Measurements from ENCODE around the gene PRDM13. TPM values are rescaled to one million over a fixed set of nuclear protein-coding genes. Genes with fewer than 3 reads are reported as not detected.

Gene PRDM13
- under 1 TPM in 5 of 8 experiments, not detected in 3; 0.05 to 0.28 (median 0.13) TPM for total RNA-seq

DNA sequence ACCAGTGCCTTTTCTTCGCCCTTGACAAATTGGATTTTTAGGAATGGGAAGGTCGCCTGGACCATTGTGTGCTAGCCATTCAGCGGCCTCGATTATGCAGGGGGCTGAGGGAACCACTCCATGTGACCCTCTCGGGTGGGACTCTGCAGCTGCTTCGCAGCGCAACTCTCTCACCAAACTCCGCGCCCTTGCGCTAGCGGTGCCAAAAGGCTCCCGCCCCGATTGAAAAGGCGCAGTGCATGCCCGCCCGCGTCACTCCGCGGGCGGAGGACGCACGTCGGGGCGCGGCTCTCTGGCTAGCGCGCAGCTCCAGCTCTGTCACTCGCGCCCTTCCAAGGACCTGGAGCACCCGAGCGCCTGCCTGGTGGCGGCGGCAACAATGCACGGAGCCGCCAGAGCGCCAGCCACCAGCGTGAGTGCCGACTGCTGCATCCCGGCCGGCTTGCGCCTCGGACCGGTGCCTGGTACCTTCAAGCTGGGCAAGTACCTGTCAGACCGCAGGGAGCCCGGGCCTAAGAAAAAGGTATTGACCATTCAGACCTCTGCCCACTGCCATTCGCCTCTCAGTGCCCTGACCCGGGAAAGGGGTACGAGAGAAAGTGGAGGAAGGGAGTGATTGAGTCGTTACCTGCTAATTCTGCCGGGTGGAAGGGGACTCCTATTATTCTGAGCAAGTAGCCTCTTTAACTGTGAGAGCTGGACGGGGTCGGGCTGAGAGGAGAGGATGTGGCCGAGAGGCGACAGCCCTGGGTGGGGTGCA, at the start of gene PRDM13:
Gene PRDM13 (plus strand): TSS at position 178 of the 760 bp plus-strand sequence. CDS start 202 bp downstream, at position 380.
- no peak within 1 kb of the TSS for H3K4me3 ChIP-seq
- ATAC-seq (replicated peaks in 6 of 8) = peak in 7 of 8 experiments; percentile 12 to 81 (median 56)
- H3K27ac ChIP-seq = no peak within 1 kb of the TSS
- 0 to 16% (median 0%) methylated on average over 2 to 30 of the region's 54 CpGs; no CpG with 5 or more reads in 1 of the 10 experiments for WGBS, 10 experiments
- in situ Hi-C loops (cut with MboI; ENCODE audit: low pct_unique_long_range_greater_than_20kb in 2 of 9, low sequenced_read_pairs in 9 of 9, unreplicated experiment in 9 of 9) = loop anchor here in 2 of 9 experiments (25.0 kb wide), 1 partner anchor 855 kb away; the partner anchor contains the start of gene SIM1 (in 2 of the 2)
- H3K4me1 ChIP-seq (replicated peaks in 1 of 2) = peaks cover 5 to 8% of the 10 kb centered on the region in 2 donors

DNA sequence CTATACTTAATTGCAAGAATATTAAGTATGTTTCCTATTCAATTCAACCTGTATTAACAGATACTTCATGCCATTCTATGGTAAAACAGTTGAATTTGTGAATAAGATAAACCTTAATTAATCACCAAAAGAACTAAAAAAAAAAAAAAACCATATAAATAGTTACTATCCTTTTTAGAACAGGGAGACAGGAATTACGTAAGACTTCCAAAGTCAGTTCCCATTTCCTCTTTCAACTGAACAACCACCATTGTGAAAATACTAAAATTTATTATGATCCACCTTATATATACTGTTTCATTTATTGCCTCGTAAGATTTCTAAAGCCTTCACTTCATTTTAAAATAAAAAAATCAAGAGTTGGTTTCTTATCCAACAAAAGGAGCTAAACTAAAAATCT, 47.6 kb upstream of the PRDM13 start:
- H3K4me3 ChIP-seq = no peak overlapping the region
- in situ Hi-C loops (cut with MboI; ENCODE audit: low pct_unique_long_range_greater_than_20kb in 2 of 9, low sequenced_read_pairs in 9 of 9, unreplicated experiment in 9 of 9) = no loop called here
- no peak for ATAC-seq (replicated peaks in 6 of 8)
- no peaks in the 10 kb centered on the region for H3K4me1 ChIP-seq (replicated peaks in 1 of 2)
- 85 to 100% (median 100%) methylated on average over 1 to 2 of the region's 2 CpGs; no CpG with 5 or more reads in 1 of the 10 experiments for WGBS, 10 experiments
- no peak overlapping the region for H3K27ac ChIP-seq

DNA sequence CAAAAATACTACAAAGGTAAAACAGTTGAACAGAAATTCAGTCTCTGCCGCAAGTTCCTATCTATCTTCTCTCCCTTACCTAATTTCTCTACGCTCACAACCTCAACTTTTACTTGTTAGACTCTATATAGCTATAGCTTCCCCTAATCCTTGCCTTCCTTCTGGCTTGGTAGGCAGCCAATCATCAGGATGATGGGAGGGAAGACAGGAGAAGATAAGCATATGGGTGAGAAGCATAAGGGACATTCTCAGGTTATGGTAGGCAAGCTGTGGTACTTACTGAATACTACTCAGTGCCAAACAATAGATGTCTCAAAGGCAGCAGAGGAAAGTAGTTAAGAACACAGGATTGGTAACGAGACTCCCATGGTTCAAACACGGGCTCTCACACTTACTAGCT, 46.0 kb upstream of the PRDM13 start:
- no peak for ATAC-seq (replicated peaks in 6 of 8)
- in situ Hi-C loops (cut with MboI; ENCODE audit: low pct_unique_long_range_greater_than_20kb in 2 of 9, low sequenced_read_pairs in 9 of 9, unreplicated experiment in 9 of 9) = no loop called here
- no peaks in the 10 kb centered on the region for H3K4me1 ChIP-seq (replicated peaks in 1 of 2)
- no peak overlapping the region for H3K27ac ChIP-seq
- WGBS, 10 experiments = 81 to 100% (median 95%) methylated on average over 2 to 4 of the region's 4 CpGs; no CpG with 5 or more reads in 2 of the 10 experiments
- H3K4me3 ChIP-seq = no peak overlapping the region

DNA sequence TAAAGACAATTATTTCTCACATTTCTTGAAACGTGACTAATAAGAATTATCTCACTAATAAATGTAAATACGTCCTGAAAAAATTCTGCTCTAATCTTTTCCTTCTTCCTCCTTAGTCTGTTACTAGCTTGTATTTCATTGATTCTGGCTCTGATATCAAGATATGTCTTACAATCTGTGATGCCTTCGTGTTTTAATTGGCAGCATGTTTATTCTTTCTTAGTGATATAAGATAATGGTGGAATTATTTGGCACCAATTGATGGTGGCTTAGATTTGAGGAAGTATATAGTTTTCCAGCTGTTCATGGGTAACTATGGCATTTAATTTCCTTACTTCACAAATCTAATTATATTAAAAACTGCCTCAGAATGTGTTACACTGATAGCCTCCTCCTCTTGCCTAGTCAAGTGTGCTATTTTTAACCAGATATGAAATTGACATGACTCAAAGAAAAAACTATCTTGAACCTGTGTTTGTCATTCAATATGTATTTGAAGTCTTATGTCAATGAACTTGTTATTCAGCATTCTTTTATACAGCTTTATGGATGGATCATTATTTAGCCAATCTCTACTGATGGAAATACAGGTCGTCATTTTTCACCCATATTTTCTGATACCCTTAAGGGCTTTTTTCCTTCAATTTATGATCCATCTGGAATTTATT, 43.4 kb upstream of the PRDM13 start:
- no peak overlapping the region for H3K4me3 ChIP-seq
- 73 to 100% (median 89%) methylated on average over 2 to 4 of the region's 4 CpGs for WGBS, 10 experiments
- H3K27ac ChIP-seq = no peak overlapping the region
- no peak for ATAC-seq (replicated peaks in 6 of 8)
- in situ Hi-C loops (cut with MboI; ENCODE audit: low pct_unique_long_range_greater_than_20kb in 2 of 9, low sequenced_read_pairs in 9 of 9, unreplicated experiment in 9 of 9) = no loop called here
- peaks cover 4 to 6% of the 10 kb centered on the region in 2 donors for H3K4me1 ChIP-seq (replicated peaks in 1 of 2)

DNA sequence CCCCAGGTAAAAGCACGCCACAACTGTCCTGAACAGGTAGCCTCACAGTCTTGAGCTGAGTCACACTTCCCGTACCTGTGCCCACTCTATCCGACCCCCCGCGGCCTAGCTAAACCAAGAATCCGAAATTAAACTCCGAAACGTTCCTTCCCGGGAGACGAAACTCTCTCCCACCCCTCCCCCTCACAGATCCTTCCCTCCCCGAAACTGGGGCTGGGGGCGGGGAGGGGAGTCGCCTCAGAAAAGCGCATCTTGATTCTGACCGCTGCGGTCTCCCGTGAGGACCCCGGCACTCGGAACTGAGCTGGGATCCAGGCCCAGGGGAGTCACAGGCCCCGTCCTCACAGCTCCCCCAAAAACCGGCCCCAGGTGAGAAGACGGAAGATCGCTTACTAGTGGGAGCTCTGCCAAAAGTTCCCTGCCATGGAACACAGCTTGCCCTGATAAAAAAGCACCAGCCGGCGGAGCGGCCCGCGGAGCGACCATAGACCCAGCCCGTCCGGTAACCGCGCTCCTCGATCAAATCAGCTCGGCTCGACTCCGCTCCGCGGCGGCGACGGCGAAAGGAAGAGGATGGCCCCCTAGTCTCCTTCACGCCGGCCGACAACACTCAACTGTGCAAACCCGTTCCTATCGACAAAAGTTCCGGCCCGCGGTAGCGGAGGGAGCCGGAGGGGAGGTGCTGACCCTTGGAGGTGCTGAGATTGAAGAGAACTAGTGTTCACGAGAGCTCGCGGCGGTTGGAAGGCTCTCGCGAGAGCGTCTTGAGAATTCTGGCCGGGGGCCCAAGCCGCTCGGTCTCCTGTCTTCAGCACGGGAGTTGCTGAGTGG, 38.3 kb upstream of the PRDM13 start, which contains the start of gene CCNC:
Gene CCNC (minus strand): TSS at position 558 of the 831 bp plus-strand sequence. CDS start 133 bp downstream, at position 425.
- Histone ChIP-seq H3K27ac (peak within 1 kb of the TSS; percentile 62 to 71), H3K4me1 (replicated peaks in 1 of 2) (peaks cover 4 to 6% of the 10 kb centered on the region in 2 donors), H3K4me3 (peak within 1 kb of the TSS; percentile 58 to 87 (median 67))
- in situ Hi-C loops (cut with MboI; ENCODE audit: low pct_unique_long_range_greater_than_20kb in 2 of 9, low sequenced_read_pairs in 9 of 9, unreplicated experiment in 9 of 9) = no loop called here
- WGBS, 10 experiments = 0 to 14% (median 0%) methylated on average over 1 to 24 of the region's 64 CpGs; no CpG with 5 or more reads in 2 of the 10 experiments
- ATAC-seq (replicated peaks in 6 of 8) = peak; percentile 98 to 99 (median 99)

DNA sequence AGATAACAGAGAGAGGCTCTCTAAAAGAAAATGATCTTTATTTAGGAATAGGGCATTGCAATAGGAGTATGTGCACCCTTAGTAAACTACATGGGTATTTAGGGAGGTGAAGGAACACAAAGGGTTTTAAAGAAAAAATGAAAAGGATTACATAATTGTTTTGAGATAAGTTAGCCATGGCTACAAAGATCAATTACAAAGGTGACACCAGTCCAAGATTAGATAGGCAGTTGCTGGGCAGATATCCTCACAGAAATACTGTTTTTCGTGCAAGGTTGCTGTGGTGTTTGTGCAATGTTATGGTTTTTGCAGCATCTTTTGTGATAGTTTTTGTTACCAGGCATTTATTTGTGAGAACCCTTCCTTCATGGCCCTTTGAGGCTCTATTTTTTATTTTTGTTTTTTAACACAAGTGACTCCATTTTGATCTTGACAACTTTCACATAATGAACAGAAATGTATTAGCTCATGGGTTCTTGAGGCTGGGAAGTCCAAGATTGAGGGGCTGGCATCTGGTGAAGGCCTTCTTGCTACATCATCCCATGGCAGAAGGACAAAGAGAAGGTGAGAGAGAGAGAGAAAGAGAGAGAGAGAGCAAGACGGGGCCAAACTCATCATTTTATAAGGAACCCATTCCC, 32.5 kb upstream of the PRDM13 start:
- 20 to 100% (median 78%) methylated on average over 1 to 2 of the region's 2 CpGs; no CpG with 5 or more reads in 2 of the 10 experiments for WGBS, 10 experiments

DNA sequence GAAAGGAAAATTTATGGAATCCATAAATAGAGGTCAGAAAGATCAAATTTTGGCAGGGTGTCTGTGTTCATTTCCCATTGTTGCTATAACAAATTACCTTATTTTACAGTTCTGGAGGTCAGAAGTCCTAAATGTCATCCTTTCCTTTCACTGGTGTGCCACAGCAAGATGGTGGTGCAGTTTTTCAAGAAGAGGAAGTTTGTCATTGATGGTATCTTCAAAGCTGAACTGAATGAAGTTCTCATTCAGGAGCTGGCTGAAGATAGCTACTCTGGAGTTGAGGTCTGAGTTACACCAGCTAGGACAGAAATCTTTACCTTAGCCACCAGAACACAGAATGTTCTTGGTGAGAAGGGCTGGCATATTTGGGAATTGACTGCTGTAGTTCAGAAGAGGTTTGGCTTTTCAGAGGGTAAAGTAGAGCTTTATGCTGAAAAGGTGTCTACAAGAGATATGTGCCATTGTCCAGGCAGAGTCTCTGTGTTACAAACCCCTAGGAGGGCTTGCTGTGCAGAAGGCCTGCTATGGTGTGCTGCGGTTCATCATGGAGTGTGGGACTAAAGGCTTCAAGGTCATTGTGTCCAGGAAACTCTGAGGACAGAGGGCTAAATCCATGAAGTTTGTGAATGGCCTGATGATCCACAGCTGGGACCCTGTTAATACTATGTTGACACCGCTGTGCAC, 30.9 kb upstream of the PRDM13 start:
- no peak overlapping the region for H3K4me3 ChIP-seq
- H3K27ac ChIP-seq = no peak overlapping the region
- no peak for ATAC-seq (replicated peaks in 6 of 8)
- H3K4me1 ChIP-seq (replicated peaks in 1 of 2) = no peaks in the 10 kb centered on the region
- 75 to 100% (median 100%) methylated on average over 1 of the region's 2 CpGs; no CpG with 5 or more reads in 5 of the 10 experiments for WGBS, 10 experiments
- in situ Hi-C loops (cut with MboI; ENCODE audit: low pct_unique_long_range_greater_than_20kb in 2 of 9, low sequenced_read_pairs in 9 of 9, unreplicated experiment in 9 of 9) = loop anchor here in 1 of 9 experiments (25.0 kb wide), 1 partner anchor 887 kb away; the partner anchor contains the start of gene SIM1

More for the DNA sequence above, 32.5 kb upstream of the PRDM13 start:
- Histone ChIP-seq H3K27ac (no peak overlapping the region), H3K4me1 (replicated peaks in 1 of 2) (no peaks in the 10 kb centered on the region), H3K4me3 (no peak overlapping the region)
- in situ Hi-C loops (cut with MboI; ENCODE audit: low pct_unique_long_range_greater_than_20kb in 2 of 9, low sequenced_read_pairs in 9 of 9, unreplicated experiment in 9 of 9) = no loop called here
- ATAC-seq (replicated peaks in 6 of 8) = no peak

DNA sequence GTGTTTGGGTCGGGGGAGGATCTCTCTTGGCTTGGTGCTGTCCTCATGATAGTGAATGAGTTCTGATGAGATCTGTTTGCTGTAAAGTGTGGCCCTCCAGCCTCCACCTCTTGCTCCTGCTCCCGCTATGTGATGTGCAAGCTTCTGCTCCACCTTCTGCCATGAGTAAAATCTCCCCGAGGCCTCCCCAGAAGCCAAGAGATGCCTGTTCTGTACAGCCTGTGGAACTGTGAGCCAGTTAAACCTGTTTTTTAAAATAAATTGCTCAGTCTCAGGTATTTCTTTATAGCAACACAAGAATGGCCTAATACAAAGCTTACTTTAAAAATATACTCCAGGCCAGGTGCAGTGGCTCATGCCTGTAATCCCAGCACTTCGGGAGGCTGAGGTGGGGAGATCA, 26.9 kb upstream of the PRDM13 start:
- WGBS, 10 experiments = 43 to 100% (median 76%) methylated on average over 1 to 4 of the region's 4 CpGs; no CpG with 5 or more reads in 4 of the 10 experiments
- in situ Hi-C loops (cut with MboI; ENCODE audit: low pct_unique_long_range_greater_than_20kb in 2 of 9, low sequenced_read_pairs in 9 of 9, unreplicated experiment in 9 of 9) = loop anchor here in 1 of 9 experiments (25.0 kb wide), 1 partner anchor 883 kb away; the partner anchor contains the start of gene SIM1
- Histone ChIP-seq H3K4me1 (replicated peaks in 1 of 2) (no peaks in the 10 kb centered on the region), H3K27ac (no peak overlapping the region), H3K4me3 (no peak overlapping the region)
- ATAC-seq (replicated peaks in 6 of 8) = no peak

DNA sequence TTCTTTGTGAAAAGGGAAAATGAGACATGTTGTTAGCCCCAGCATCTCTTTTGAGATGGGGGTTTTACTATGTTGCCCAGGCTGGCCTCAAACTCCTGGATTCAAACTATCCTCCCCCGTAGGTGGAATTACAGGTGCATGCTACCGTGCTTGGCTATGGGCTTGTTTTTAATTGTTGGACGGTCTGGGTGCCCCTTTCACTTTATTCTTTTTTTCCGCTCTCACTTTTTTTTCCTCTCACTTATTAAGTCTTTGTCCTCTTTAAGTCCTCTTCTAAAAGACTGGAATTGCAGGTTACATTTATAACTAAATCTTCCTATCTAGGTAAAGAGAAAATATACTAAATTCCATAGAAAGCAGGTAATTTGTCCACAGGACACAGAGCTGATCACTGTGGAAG, 18.8 kb upstream of the PRDM13 start:
- H3K4me1 ChIP-seq (replicated peaks in 1 of 2) = peaks cover 4 to 10% of the 10 kb centered on the region in 2 donors
- in situ Hi-C loops (cut with MboI; ENCODE audit: low pct_unique_long_range_greater_than_20kb in 2 of 9, low sequenced_read_pairs in 9 of 9, unreplicated experiment in 9 of 9) = loop anchor here in 1 of 9 experiments (25.0 kb wide), 1 partner anchor 875 kb away; the partner anchor contains the start of gene SIM1
- no peak for ATAC-seq (replicated peaks in 6 of 8)
- no peak overlapping the region for H3K4me3 ChIP-seq
- WGBS, 10 experiments = 60 to 100% (median 71%) methylated on average over 1 to 4 of the region's 4 CpGs
- H3K27ac ChIP-seq = no peak overlapping the region

DNA sequence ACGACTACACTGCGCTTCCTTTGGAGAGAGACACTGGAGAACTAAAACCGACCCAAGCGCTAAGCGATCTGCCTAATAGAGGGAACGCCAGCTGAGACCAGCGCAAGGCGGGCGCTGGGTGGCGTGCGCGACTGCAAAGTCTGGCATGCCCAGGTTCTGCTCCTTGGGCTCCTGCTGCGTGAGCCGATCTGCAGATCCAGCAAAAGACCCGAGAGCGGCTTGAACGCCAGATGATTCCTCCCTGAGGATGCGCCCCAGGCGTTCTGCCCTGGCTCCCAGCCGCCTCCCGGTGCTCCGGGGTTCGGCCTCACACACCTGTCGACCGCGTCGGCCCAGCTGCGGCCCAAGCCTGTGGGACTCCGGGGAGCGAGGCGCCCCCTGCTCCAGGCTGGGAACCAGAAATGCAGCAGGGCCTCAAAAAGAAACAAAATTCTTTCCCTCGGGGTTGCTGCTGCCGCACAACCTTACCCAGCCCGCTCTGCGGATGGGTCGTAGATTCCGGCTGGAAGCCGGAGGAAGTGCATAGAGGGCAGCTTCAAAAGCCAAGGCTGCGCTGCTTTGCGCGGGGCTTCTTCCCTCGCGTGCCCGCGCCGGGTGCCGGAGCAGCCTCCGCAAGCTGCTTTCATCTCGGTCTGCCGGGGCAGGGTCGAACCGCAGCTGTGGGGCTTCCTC, 17.9 kb upstream of the PRDM13 start:
- no peak overlapping the region for H3K27ac ChIP-seq
- in situ Hi-C loops (cut with MboI; ENCODE audit: low pct_unique_long_range_greater_than_20kb in 2 of 9, low sequenced_read_pairs in 9 of 9, unreplicated experiment in 9 of 9) = loop anchor here in 1 of 9 experiments (25.0 kb wide), 1 partner anchor 874 kb away; the partner anchor contains the start of gene SIM1
- WGBS, 10 experiments = 0 to 20% (median 1%) methylated on average over 1 to 30 of the region's 52 CpGs; no CpG with 5 or more reads in 3 of the 10 experiments

DNA sequence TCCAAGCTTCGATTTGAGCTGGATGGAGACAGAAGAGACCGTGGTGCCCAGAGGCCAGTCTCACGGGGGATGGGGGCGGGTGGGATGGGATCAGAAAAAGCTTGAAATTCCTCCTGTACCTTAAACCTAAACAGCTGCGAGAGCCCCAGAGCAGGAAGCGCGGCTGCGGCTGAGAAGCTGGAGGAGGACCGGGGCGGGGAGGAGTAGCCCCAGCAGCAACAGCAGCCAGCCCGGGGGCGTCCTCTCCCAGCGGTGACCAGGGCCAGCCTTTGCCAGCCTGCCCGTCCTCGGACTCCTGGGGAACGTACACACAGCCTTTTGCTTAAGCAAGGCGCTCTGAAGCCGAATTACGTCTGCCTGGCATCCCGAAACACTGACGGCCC, 17.4 kb upstream of the PRDM13 start:
- ATAC-seq (replicated peaks in 6 of 8) = peak; percentile 11 to 27 (median 20)
- peak overlapping the region; percentile 18 to 38 (median 37) for H3K4me3 ChIP-seq
- H3K27ac ChIP-seq = no peak overlapping the region
- in situ Hi-C loops (cut with MboI; ENCODE audit: low pct_unique_long_range_greater_than_20kb in 2 of 9, low sequenced_read_pairs in 9 of 9, unreplicated experiment in 9 of 9) = loop anchor here in 1 of 9 experiments (25.0 kb wide), 1 partner anchor 873 kb away; the partner anchor contains the start of gene SIM1
- 0 to 4% (median 0%) methylated on average over 1 to 5 of the region's 21 CpGs; no CpG with 5 or more reads in 7 of the 10 experiments for WGBS, 10 experiments
- peaks cover 4 to 10% of the 10 kb centered on the region in 2 donors for H3K4me1 ChIP-seq (replicated peaks in 1 of 2)

More for the DNA sequence above, 17.9 kb upstream of the PRDM13 start:
- ATAC-seq (replicated peaks in 6 of 8) = peak; percentile 91 to 98 (median 96)
- Histone ChIP-seq H3K4me3 (peak overlapping the region; percentile 18 to 38 (median 37)), H3K4me1 (replicated peaks in 1 of 2) (peaks cover 4 to 10% of the 10 kb centered on the region in 2 donors)
